Myocyte (in vitro differentiated cells): ENCODE measurements around the gene GREB1L. TPM values are rescaled to one million over a fixed set of nuclear protein-coding genes. Genes with fewer than 3 reads are reported as not detected.

Source experiments
- DNase-seq: peaks from one replicate; pipeline ENCODE4 v3.0.0-alpha.2; 2012; ENCODE audit warnings: low read depth
- total RNA-seq: library from RNA; depleted of rRNA; stranded (reverse); fragments of >200 nt; gene quantifications from 2 replicates; pipeline ENCODE4 v1.2.3, GENCODE V29; 2014

The GREB1L gene
- total RNA-seq, 1 donor from 2014 or later = 8.0 TPM

GRCh38 chr18:21483051-21483450, 241.0 kb downstream of the GREB1L start:
- no peak for DNase-seq

GRCh38 chr18:21484851-21485636, 243.0 kb downstream of the GREB1L start:
- peak; percentile 79 for DNase-seq

- peak; percentile 92 for DNase-seq
Observed at GRCh38 chr18:21486905-21487437, 244.9 kb downstream of the GREB1L start.

GRCh38 chr18:21489119-21489750, 247.2 kb downstream of the GREB1L start:
- peak; percentile 62 for DNase-seq

- no peak for DNase-seq
Observed at GRCh38 chr18:21489919-21490495, 248.0 kb downstream of the GREB1L start.

- DNase-seq = no peak
Observed at GRCh38 chr18:21490748-21491147, 248.7 kb downstream of the GREB1L start.

GRCh38 chr18:21496277-21496835, 254.3 kb downstream of the GREB1L start:
- DNase-seq = no peak

- DNase-seq = no peak
Observed at GRCh38 chr18:21499997-21500396, 258.0 kb downstream of the GREB1L start.

GRCh38 chr18:21502661-21503060, 260.6 kb downstream of the GREB1L start:
- DNase-seq = no peak

- no peak for DNase-seq
Observed at GRCh38 chr18:21507913-21508701, 266.1 kb downstream of the GREB1L start.

GRCh38 chr18:21509062-21509461, 267.0 kb downstream of the GREB1L start:
- DNase-seq = peak; percentile 20

- DNase-seq = no peak
Observed at GRCh38 chr18:21513292-21513691, 271.3 kb downstream of the GREB1L start.

GRCh38 chr18:21513741-21514140, 271.7 kb downstream of the GREB1L start:
- no peak for DNase-seq

GRCh38 chr18:21522530-21522929, 280.5 kb downstream of the GREB1L start:
- no peak for DNase-seq

GRCh38 chr18:21525916-21526315, 283.9 kb downstream of the GREB1L start:
- no peak for DNase-seq

GRCh38 chr18:21526463-21526862, 284.4 kb downstream of the GREB1L start:
- no peak for DNase-seq

- DNase-seq = no peak
Observed at GRCh38 chr18:21534327-21534726, 292.3 kb downstream of the GREB1L start.

- no peak for DNase-seq
Observed at GRCh38 chr18:21538230-21538629, 296.2 kb downstream of the GREB1L start.

- DNase-seq = no peak
Observed at GRCh38 chr18:21546423-21546822, 304.4 kb downstream of the GREB1L start.

GRCh38 chr18:21548647-21549046, 306.6 kb downstream of the GREB1L start:
- no peak for DNase-seq

GRCh38 chr18:21550510-21550970, 308.5 kb downstream of the GREB1L start:
- DNase-seq = no peak
